ENCODE measurements around the gene OR2D3.

The OR2D3 gene

DNA sequence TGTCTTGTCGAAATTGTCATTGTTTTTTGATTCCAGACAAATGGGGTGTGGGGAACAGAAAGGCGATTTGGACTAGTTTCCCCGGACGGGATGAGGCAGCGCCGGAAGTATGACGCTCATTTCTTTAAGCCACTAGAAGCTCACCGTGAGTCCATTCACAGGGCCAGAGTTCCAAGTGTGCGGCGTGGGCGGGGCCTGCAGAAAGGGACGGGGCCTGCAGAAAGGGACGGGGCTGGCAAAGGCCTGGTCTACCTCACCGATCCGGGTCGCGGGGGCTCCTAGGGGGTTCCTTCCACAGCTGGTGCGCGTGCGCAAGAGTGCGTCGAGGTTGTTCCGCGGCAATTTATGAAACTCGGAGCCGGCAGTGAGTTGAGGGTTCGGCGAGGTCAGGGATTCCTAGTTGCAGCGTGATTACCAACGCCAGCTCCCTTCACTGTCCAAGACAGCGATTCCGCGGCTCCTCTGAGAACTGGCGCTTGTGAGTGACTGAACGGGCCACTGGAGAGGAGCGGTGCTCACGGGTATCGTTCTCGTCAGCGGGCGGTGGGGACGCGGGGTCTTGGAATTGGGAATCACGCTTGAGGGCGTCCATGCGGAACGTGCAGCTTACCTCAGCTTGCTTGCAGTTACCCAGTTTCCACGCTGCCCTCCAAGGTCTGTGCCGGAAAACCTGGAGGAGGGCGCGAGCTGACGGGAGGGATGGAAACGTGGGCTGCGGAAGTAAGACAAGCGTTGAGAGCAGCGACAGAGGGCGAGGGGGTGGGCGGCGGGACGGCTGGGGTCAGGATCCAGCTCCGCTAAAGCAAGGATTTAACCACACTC is 5.6 kb downstream of the OR2D3 start, which contains the start of gene ZNF215:
Gene ZNF215, plus strand, starts transcription at position 219 of the 822 bp plus-strand sequence. CDS start 5,847 bp downstream, outside the sequence.
- H3K79me2 ChIP-seq, result no peaks in the 10 kb centered on the region
- peak within 1 kb of the TSS; percentile 63 for H2AFZ ChIP-seq
- peak within 1 kb of the TSS; percentile 62 for H3K4me3 ChIP-seq (ENCODE audit: low read depth, low read length)
- peak within 1 kb of the TSS; percentile 79 for H3K4me2 ChIP-seq (ENCODE audit: low read length)
- TF ChIP-seq, protein P1, sequence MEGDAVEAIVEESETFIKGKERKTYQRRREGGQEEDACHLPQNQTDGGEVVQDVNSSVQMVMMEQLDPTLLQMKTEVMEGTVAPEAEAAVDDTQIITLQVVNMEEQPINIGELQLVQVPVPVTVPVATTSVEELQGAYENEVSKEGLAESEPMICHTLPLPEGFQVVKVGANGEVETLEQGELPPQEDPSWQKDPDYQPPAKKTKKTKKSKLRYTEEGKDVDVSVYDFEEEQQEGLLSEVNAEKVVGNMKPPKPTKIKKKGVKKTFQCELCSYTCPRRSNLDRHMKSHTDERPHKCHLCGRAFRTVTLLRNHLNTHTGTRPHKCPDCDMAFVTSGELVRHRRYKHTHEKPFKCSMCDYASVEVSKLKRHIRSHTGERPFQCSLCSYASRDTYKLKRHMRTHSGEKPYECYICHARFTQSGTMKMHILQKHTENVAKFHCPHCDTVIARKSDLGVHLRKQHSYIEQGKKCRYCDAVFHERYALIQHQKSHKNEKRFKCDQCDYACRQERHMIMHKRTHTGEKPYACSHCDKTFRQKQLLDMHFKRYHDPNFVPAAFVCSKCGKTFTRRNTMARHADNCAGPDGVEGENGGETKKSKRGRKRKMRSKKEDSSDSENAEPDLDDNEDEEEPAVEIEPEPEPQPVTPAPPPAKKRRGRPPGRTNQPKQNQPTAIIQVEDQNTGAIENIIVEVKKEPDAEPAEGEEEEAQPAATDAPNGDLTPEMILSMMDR (IDR thresholded peaks at IDR 0.05), result no peak
- H3K4me1 ChIP-seq, result no peaks in the 10 kb centered on the region
- no peaks in the 10 kb centered on the region for H3K36me3 ChIP-seq (ENCODE audit: control insufficient read depth, insufficient read depth, low read length)
- no peak within 1 kb of the TSS for H3K27ac ChIP-seq
- no peaks in the 10 kb centered on the region for H3K9me3 ChIP-seq (ENCODE audit: control insufficient read depth, low read length)
- H3K9ac ChIP-seq, result no peak within 1 kb of the TSS
- H3K27me3 ChIP-seq (ENCODE audit: control insufficient read depth, insufficient read depth, low read length), result no peaks in the 10 kb centered on the region

DNA sequence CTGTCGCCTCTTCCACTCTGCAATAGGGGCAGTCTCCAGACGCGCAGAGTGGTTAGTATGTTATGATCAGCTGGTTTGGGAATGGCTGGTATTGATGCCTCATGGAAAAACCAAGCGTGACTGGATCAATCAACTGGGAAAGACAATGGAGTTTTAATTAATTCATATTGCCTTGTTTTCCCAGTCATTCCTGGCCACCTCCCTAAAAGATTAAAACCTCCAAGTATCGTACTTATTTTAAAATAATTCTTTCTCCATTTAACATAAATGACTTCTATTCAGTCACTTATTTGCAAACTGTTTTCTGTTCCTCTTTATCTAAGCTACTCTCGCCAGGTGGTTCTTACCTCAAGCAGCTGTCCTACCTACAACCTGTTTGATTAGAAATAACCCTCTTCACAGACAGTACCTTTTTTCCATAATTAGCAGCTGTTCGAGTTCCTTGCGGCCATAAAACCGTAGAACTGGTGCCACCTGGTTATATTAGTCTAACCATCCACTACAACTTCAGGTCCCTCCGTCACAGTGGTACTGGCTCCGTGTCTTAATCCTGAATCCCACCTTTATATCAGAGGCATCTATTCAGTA is 6.3 kb downstream of the OR2D3 start:
- Histone ChIP-seq H3K4me3 (ENCODE audit: low read depth, low read length) (peak overlapping the region; percentile 62), H3K36me3 (ENCODE audit: control insufficient read depth, insufficient read depth, low read length) (no peaks in the 10 kb centered on the region), H3K79me2 (no peaks in the 10 kb centered on the region), H3K9ac (no peak overlapping the region), H3K27ac (no peak overlapping the region), H3K27me3 (ENCODE audit: control insufficient read depth, insufficient read depth, low read length) (no peaks in the 10 kb centered on the region), H3K4me1 (no peaks in the 10 kb centered on the region), H3K4me2 (ENCODE audit: low read length) (peak overlapping the region; percentile 79), H2AFZ (peak overlapping the region; percentile 63), H3K9me3 (ENCODE audit: control insufficient read depth, low read length) (no peaks in the 10 kb centered on the region)
- TF ChIP-seq, protein P1 (IDR thresholded peaks at IDR 0.05), result no peak

DNA sequence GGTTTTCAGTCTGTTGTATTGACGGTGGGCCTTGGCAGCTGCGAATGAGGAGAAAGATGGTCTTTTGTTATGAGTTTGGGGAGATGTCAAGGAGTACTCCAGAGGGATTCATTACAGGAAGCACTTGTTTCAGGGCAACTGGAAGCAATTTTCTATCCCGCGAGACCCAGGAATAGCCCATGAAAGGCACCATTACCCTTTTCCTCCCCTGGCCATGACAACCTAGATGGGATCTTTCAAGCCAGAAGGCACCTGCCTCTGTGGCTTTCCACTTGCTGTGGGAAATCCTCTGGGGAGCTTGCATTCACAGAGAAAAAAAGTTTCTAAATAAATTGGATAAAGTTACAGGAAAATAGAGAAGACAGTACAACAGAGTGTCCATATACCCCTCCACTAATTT is 8.1 kb downstream of the OR2D3 start:
- Histone ChIP-seq H3K27ac (no peak overlapping the region), H3K4me2 (ENCODE audit: low read length) (no peak overlapping the region), H3K4me3 (ENCODE audit: low read depth, low read length) (no peak overlapping the region), H3K9ac (no peak overlapping the region), H3K9me3 (ENCODE audit: control insufficient read depth, low read length) (no peaks in the 10 kb centered on the region), H3K36me3 (ENCODE audit: control insufficient read depth, insufficient read depth, low read length) (no peaks in the 10 kb centered on the region), H2AFZ (no peak overlapping the region), H3K79me2 (no peaks in the 10 kb centered on the region), H3K4me1 (no peaks in the 10 kb centered on the region), H3K27me3 (ENCODE audit: control insufficient read depth, insufficient read depth, low read length) (no peaks in the 10 kb centered on the region)
- TF ChIP-seq, protein P1 (IDR thresholded peaks at IDR 0.05), result no peak

DNA sequence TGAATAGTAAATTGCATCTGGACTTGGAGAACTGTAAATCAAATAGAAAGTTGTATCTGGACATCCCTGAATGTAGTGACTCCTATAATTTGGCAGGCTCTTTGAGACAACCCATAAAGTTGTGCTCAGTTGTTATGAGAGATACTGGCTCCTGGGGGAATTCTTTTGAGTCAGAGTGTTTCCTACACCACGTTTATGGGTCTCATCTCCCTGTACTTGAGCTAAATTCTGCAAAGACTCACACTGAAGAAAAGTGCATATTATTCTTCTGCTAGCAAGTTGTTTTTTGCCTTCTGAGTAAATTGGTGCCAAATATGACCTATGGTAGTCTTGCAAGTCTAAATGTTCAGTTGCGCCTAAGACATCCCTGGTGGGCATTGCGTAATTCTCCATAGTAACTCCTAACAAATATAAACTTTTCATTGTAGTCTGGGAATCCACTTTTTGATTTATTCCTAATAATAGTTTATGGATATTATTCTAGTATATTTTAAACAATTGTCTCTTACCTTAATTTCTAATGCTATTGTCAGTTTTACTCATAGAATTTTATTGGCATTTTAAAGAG is 10.4 kb downstream of the OR2D3 start:
- Histone ChIP-seq H2AFZ (no peak overlapping the region), H3K4me3 (ENCODE audit: low read depth, low read length) (no peak overlapping the region), H3K27me3 (ENCODE audit: control insufficient read depth, insufficient read depth, low read length) (no peaks in the 10 kb centered on the region), H3K27ac (no peak overlapping the region), H3K4me1 (no peaks in the 10 kb centered on the region), H3K4me2 (ENCODE audit: low read length) (no peak overlapping the region), H3K79me2 (no peaks in the 10 kb centered on the region), H3K9ac (no peak overlapping the region), H3K36me3 (ENCODE audit: control insufficient read depth, insufficient read depth, low read length) (no peaks in the 10 kb centered on the region), H3K9me3 (ENCODE audit: control insufficient read depth, low read length) (no peaks in the 10 kb centered on the region)
- TF ChIP-seq, protein P1 (IDR thresholded peaks at IDR 0.05), result no peak
